ENCODE measurements around the gene SLC35A5. TPM values are rescaled to one million over a fixed set of nuclear protein-coding genes. Genes with fewer than 3 reads are reported as not detected.
"Not testable (repeated sequence)": the region's sequence is repeated elsewhere in the genome, so short reads cannot be mapped to it uniquely, and the experiment has no call there.

The SLC35A5 gene
- total RNA-seq, 2 donors from 2014 or later, result 39.9 to 43.2 TPM

- Mint-ChIP-seq H3K27ac (no peak overlapping the region), H3K36me3 (ENCODE audit: low read depth) (peaks cover 11% of the 10 kb centered on the region), H3K4me3 (no peak overlapping the region), H3K4me1 (no peaks in the 10 kb centered on the region), H3K27me3 (ENCODE audit: insufficient read depth) (no peaks in the 10 kb centered on the region), H3K9me3 (peaks cover 17% of the 10 kb centered on the region)
- Histone ChIP-seq H3K27ac (ENCODE audit: low read depth, low read length) (no peak overlapping the region), H3K27me3 (ENCODE audit: control insufficient read depth, insufficient read depth, low read length, poor library complexity, severe bottlenecking) (no peaks in the 10 kb centered on the region), H3K9ac (ENCODE audit: extremely low read depth, low read length, poor library complexity, severe bottlenecking) (no peak overlapping the region), H3K4me3 (ENCODE audit: low read length) (no peak overlapping the region), H3K4me1 (ENCODE audit: control insufficient read depth, insufficient read depth, low read length) (no peaks in the 10 kb centered on the region), H3K36me3 (ENCODE audit: control insufficient read depth, insufficient read depth, low read length) (no peaks in the 10 kb centered on the region), H3K9me3 (ENCODE audit: control insufficient read depth, low read length) (peaks cover 6% of the 10 kb centered on the region)
- DNase-seq, result peak; percentile 47
- TF ChIP-seq CTCF (conservative IDR thresholded peaks at IDR 0.05), result peak; percentile 91
- WGBS, 2 experiments (ENCODE audit: insufficient coverage in 1 of 2, insufficient read length in 1 of 2), result 80 to 95% methylated on average over 1 to 2 of the region's 2 CpGs
Observed at GRCh38 chr3:112519424-112520001, 42.3 kb upstream of the SLC35A5 start.

- H3K4me3 ChIP-seq (ENCODE audit: low read length); H3K9me3 ChIP-seq (ENCODE audit: control insufficient read depth, low read length); H3K27ac Mint-ChIP-seq; H3K4me1 Mint-ChIP-seq; H3K9ac ChIP-seq (ENCODE audit: extremely low read depth, low read length, poor library complexity, severe bottlenecking); H3K4me1 ChIP-seq (ENCODE audit: control insufficient read depth, insufficient read depth, low read length); H3K36me3 Mint-ChIP-seq (ENCODE audit: low read depth); H3K27ac ChIP-seq (ENCODE audit: low read depth, low read length); H3K9me3 Mint-ChIP-seq; H3K4me3 Mint-ChIP-seq; DNase-seq; H3K27me3 ChIP-seq (ENCODE audit: control insufficient read depth, insufficient read depth, low read length, poor library complexity, severe bottlenecking); H3K27me3 Mint-ChIP-seq (ENCODE audit: insufficient read depth): not testable (repeated sequence)
- 93 to 100% methylated on average over 1 to 6 of the region's 6 CpGs for WGBS, 2 experiments (ENCODE audit: insufficient coverage in 1 of 2, insufficient read length in 1 of 2)
- peaks cover 12% of the 10 kb centered on the region for H3K36me3 ChIP-seq (ENCODE audit: control insufficient read depth, insufficient read depth, low read length)
Observed at GRCh38 chr3:112524127-112524526, 37.7 kb upstream of the SLC35A5 start.

- Mint-ChIP-seq H3K9me3 (no peaks in the 10 kb centered on the region), H3K4me3 (no peak overlapping the region), H3K27me3 (ENCODE audit: insufficient read depth) (no peaks in the 10 kb centered on the region), H3K4me1 (no peaks in the 10 kb centered on the region), H3K36me3 (ENCODE audit: low read depth) (peaks cover 23% of the 10 kb centered on the region), H3K27ac (no peak overlapping the region)
- WGBS, 2 experiments (ENCODE audit: insufficient coverage in 1 of 2, insufficient read length in 1 of 2), result 87% methylated on average over 3 of the region's 3 CpGs; no CpG with 5 or more reads in 1 of the 2 experiments
- TF ChIP-seq CTCF (conservative IDR thresholded peaks at IDR 0.05), result no peak
- no peak for DNase-seq
- Histone ChIP-seq H3K36me3 (ENCODE audit: control insufficient read depth, insufficient read depth, low read length) (peaks cover 51% of the 10 kb centered on the region), H3K9me3 (ENCODE audit: control insufficient read depth, low read length) (no peaks in the 10 kb centered on the region), H3K9ac (ENCODE audit: extremely low read depth, low read length, poor library complexity, severe bottlenecking) (no peak overlapping the region), H3K27ac (ENCODE audit: low read depth, low read length) (no peak overlapping the region), H3K27me3 (ENCODE audit: control insufficient read depth, insufficient read depth, low read length, poor library complexity, severe bottlenecking) (no peaks in the 10 kb centered on the region), H3K4me1 (ENCODE audit: control insufficient read depth, insufficient read depth, low read length) (no peaks in the 10 kb centered on the region), H3K4me3 (ENCODE audit: low read length) (no peak overlapping the region)
Observed at GRCh38 chr3:112530573-112530972, 31.3 kb upstream of the SLC35A5 start.

GRCh38 chr3:112531358-112531781 is 30.5 kb upstream of the SLC35A5 start:
- Histone ChIP-seq H3K4me3 (ENCODE audit: low read length) (no peak overlapping the region), H3K27ac (ENCODE audit: low read depth, low read length) (no peak overlapping the region), H3K9me3 (ENCODE audit: control insufficient read depth, low read length) (no peaks in the 10 kb centered on the region), H3K36me3 (ENCODE audit: control insufficient read depth, insufficient read depth, low read length) (peaks cover 58% of the 10 kb centered on the region), H3K27me3 (ENCODE audit: control insufficient read depth, insufficient read depth, low read length, poor library complexity, severe bottlenecking) (no peaks in the 10 kb centered on the region), H3K4me1 (ENCODE audit: control insufficient read depth, insufficient read depth, low read length) (no peaks in the 10 kb centered on the region), H3K9ac (ENCODE audit: extremely low read depth, low read length, poor library complexity, severe bottlenecking) (no peak overlapping the region)
- no peaks in the 10 kb centered on the region for H3K9me3 Mint-ChIP-seq
- TF ChIP-seq CTCF (conservative IDR thresholded peaks at IDR 0.05), result peak; percentile 83
- H3K27ac Mint-ChIP-seq, result no peak overlapping the region
- H3K4me1 Mint-ChIP-seq, result no peaks in the 10 kb centered on the region
- H3K4me3 Mint-ChIP-seq, result no peak overlapping the region
- WGBS, 2 experiments (ENCODE audit: insufficient coverage in 1 of 2, insufficient read length in 1 of 2), result 14% methylated on average over 1 of the region's 1 CpG; no CpG with 5 or more reads in 1 of the 2 experiments
- no peaks in the 10 kb centered on the region for H3K27me3 Mint-ChIP-seq (ENCODE audit: insufficient read depth)
- H3K36me3 Mint-ChIP-seq (ENCODE audit: low read depth), result peaks cover 27% of the 10 kb centered on the region
- DNase-seq, result no peak
